Esophagus (tissue), 2 donors: ENCODE results near the gene ZYX. TPM values are rescaled to one million over a fixed set of nuclear protein-coding genes. Genes with fewer than 3 reads are reported as not detected.
"Not testable (repeated sequence)": the region's sequence is repeated elsewhere in the genome, so short reads cannot be mapped to it uniquely, and the experiment has no call there.

Experiments
- H3K27ac ChIP-seq, 2 donors: one replicate each; pipeline ENCODE4 v1.5.1; 2013; ENCODE audit warnings: low read depth in 2 of 2, mild to moderate bottlenecking in 2 of 2, inconsistent platforms in 1 of 2, low read length in 1 of 2, moderate library complexity in 1 of 2
- H3K27me3 ChIP-seq, 2 donors: one replicate each; pipeline ENCODE4 v1.6.1; 2013; ENCODE audit warnings: low read length in 2 of 2, control low read depth in 1 of 2, mild to moderate bottlenecking in 1 of 2; ENCODE audit not compliant: insufficient read depth in 2 of 2, control insufficient read depth in 1 of 2
- H3K36me3 ChIP-seq, 2 donors: one replicate each; pipeline ENCODE4 v1.6.1; 2013; ENCODE audit warnings: low read length in 1 of 2; ENCODE audit not compliant: control insufficient read depth in 2 of 2, insufficient read depth in 2 of 2
- H3K4me1 ChIP-seq, 2 donors: one replicate each; pipeline ENCODE4 v1.6.1; 2013; ENCODE audit warnings: low read length in 1 of 2; ENCODE audit not compliant: control insufficient read depth in 2 of 2, insufficient read depth in 2 of 2
- H3K4me3 ChIP-seq, 2 donors: one replicate each; pipeline ENCODE4 v1.5.1; 2013; ENCODE audit warnings: low read length in 2 of 2, mild to moderate bottlenecking in 2 of 2, low read depth in 1 of 2, moderate library complexity in 1 of 2
- H3K9me3 ChIP-seq, 2 donors: one replicate each; pipeline ENCODE4 v1.6.1; 2013; ENCODE audit warnings: mild to moderate bottlenecking in 2 of 2, low read depth in 1 of 2, low read length in 1 of 2, moderate library complexity in 1 of 2; ENCODE audit not compliant: control insufficient read depth in 2 of 2, insufficient read depth in 1 of 2
- WGBS, 2 donors: extraction: QIAGEN DNeasy Blood & Tissue Kit; methylation state at CpG; one replicate each; pipeline ENCODE4 v1.1.7; 2013; 5-methylcytosine and 5-hydroxymethylcytosine counted together
- polyA plus RNA-seq, 2 donors: library from polyadenylated mRNA; stranded (reverse); fragments of 200-250 nt; gene quantifications; one replicate each; pipeline ENCODE4 v1.2.3, GENCODE V29; 2013
- donor health status: healthy with polysubstance abuse.
- donor health status: Bipolar disorder and iron deficiency.

ZYX gene
- polyA plus RNA-seq, 2 donors, result 62.7 to 92.3 TPM

GRCh38 chr7:143415742-143416397, 34.7 kb downstream of the ZYX start:
- WGBS, 2 donors, result 44 to 63% methylated on average over 8 of the region's 8 CpGs

GRCh38 chr7:143416565-143417149, 35.5 kb downstream of the ZYX start:
- 1 to 2% methylated on average over 3 of the region's 3 CpGs for WGBS, 2 donors
- H3K4me1 ChIP-seq, result peaks cover 0 to 7% of the 10 kb centered on the region in 2 donors
- no peak overlapping the region for H3K4me3 ChIP-seq
- no peaks in the 10 kb centered on the region for H3K36me3 ChIP-seq
- no peaks in the 10 kb centered on the region for H3K27me3 ChIP-seq
- no peak overlapping the region for H3K27ac ChIP-seq
- no peaks in the 10 kb centered on the region for H3K9me3 ChIP-seq

More at GRCh38 chr7:143415742-143416397, 34.7 kb downstream of the ZYX start:
- no peaks in the 10 kb centered on the region for H3K9me3 ChIP-seq
- H3K4me3 ChIP-seq, result no peak overlapping the region
- H3K27ac ChIP-seq, result peak overlapping the region; percentile 44 to 77
- H3K36me3 ChIP-seq, result no peaks in the 10 kb centered on the region
- no peaks in the 10 kb centered on the region for H3K27me3 ChIP-seq
- peaks cover 0 to 7% of the 10 kb centered on the region in 2 donors for H3K4me1 ChIP-seq

- no peak overlapping the region for H3K4me3 ChIP-seq
- H3K27ac ChIP-seq, result peak overlapping the region; percentile 66 to 82
- peaks cover 0 to 7% of the 10 kb centered on the region in 2 donors for H3K4me1 ChIP-seq
- H3K9me3 ChIP-seq, result no peaks in the 10 kb centered on the region
- WGBS, 2 donors, result 64 to 67% methylated on average over 1 of the region's 1 CpG
- H3K27me3 ChIP-seq, result no peaks in the 10 kb centered on the region
- H3K36me3 ChIP-seq, result no peaks in the 10 kb centered on the region
Observed at GRCh38 chr7:143417734-143418383, 36.7 kb downstream of the ZYX start.

GRCh38 chr7:143418681-143419458, 37.7 kb downstream of the ZYX start:
- H3K4me1 ChIP-seq, result peaks cover 0 to 7% of the 10 kb centered on the region in 2 donors
- H3K27me3 ChIP-seq, result no peaks in the 10 kb centered on the region
- H3K9me3 ChIP-seq, result no peaks in the 10 kb centered on the region
- no peak overlapping the region for H3K27ac ChIP-seq
- H3K4me3 ChIP-seq, result no peak overlapping the region
- H3K36me3 ChIP-seq, result no peaks in the 10 kb centered on the region
- 75 to 82% methylated on average over 11 of the region's 11 CpGs for WGBS, 2 donors

DNA sequence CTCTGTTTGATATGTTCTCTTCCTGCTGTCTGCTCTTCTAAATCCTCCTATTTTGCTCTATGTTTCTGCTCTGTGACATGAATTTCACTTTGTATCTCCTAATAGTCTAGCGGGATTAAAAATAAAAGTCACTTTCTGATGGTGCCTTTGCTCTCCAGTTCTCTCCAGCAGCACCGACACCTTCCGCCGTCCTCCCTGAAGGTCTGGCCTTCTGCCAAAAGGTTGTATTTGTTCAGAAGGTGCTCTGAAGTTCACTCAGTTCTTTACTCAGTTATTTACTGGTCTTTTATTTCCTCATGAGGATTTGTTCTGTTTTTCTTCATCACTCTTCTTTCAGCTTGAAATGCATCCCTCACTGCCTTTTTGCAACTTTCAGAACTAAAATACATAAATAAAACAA, 38.7 kb downstream of the ZYX start:
- peaks cover 0 to 7% of the 10 kb centered on the region in 2 donors for H3K4me1 ChIP-seq
- no peak overlapping the region for H3K4me3 ChIP-seq
- 33 to 40% methylated on average over 4 of the region's 4 CpGs for WGBS, 2 donors
- no peaks in the 10 kb centered on the region for H3K36me3 ChIP-seq
- H3K9me3 ChIP-seq, result no peaks in the 10 kb centered on the region
- H3K27ac ChIP-seq, result peak overlapping the region in 1 of 2 donors; percentile 3
- no peaks in the 10 kb centered on the region for H3K27me3 ChIP-seq

- not testable (repeated sequence) for H3K4me1 ChIP-seq, H3K27me3 ChIP-seq, H3K4me3 ChIP-seq, H3K36me3 ChIP-seq, H3K27ac ChIP-seq, H3K9me3 ChIP-seq
- 50 to 56% methylated on average over 3 of the region's 3 CpGs for WGBS, 2 donors
Observed at GRCh38 chr7:143420624-143421023, 39.5 kb downstream of the ZYX start.

DNA sequence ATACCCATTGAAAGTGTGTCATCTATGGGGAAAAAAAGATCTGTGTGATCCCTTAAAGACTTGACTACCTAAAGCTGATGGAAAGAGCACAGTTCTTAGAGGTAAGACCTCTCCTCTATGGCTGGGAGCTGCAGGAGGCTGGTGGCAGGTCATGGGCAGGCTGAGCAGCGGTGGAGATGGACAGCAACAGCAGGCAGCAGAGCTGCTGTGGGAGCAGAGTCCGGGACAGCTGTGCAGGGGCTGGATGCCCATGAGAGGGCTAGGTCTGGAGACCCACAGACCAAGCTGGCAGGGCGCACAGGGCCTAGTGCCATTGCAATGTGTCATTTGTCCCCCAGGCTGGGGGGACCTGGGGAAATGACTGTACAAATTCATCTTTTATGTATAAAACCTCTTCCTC, 40.9 kb downstream of the ZYX start:
- H3K36me3 ChIP-seq, result no peaks in the 10 kb centered on the region
- H3K4me3 ChIP-seq, result no peak overlapping the region
- no peak overlapping the region for H3K27ac ChIP-seq
- WGBS, 2 donors, result 91 to 96% methylated on average over 3 of the region's 3 CpGs
- H3K4me1 ChIP-seq, result peaks cover 0 to 5% of the 10 kb centered on the region in 2 donors
- H3K27me3 ChIP-seq, result no peaks in the 10 kb centered on the region
- H3K9me3 ChIP-seq, result no peaks in the 10 kb centered on the region

- not testable (repeated sequence) for H3K27ac ChIP-seq, H3K4me1 ChIP-seq, H3K9me3 ChIP-seq, H3K4me3 ChIP-seq, H3K27me3 ChIP-seq, H3K36me3 ChIP-seq
- WGBS, 2 donors, result 96 to 97% methylated on average over 19 to 34 of the region's 34 CpGs
Observed at GRCh38 chr7:143424476-143424875, 43.3 kb downstream of the ZYX start.

DNA sequence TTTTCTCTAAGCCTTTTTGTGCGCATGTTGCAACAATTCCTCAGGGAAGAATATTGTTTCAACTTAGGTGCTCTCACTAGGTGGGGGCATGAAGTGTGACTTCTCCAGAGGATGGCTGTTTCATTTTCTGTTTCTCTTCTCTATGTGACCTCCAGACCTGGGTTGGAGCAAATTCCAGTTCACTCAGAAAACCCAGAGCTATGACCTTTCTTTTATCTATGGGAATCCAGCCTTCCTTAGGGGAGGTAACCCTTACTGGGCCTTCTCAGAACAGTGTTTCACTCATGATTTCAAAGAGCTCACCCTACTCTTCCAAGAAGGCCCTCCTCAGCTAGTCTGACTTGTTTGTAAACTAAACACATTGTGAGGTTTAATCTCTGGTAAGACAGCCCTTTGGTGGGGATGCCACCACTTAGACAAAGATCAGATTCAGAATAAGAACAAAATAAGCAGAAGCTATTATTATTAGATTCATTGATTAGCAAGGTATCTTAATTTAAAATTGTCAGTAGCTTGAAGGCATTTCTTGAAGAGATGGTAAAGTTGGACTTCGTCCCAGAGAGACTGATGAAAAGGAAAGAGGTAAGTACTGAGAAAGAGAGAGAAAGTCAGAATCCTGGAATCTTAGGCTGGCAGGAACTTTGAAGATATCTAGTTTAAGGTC, 45.5 kb downstream of the ZYX start:
- WGBS, 2 donors, result 78 to 87% methylated on average over 2 of the region's 2 CpGs
- H3K36me3 ChIP-seq, result no peaks in the 10 kb centered on the region
- no peaks in the 10 kb centered on the region for H3K9me3 ChIP-seq
- no peaks in the 10 kb centered on the region for H3K27me3 ChIP-seq
- H3K4me1 ChIP-seq, result no peaks in the 10 kb centered on the region
- no peak overlapping the region for H3K27ac ChIP-seq
- no peak overlapping the region for H3K4me3 ChIP-seq
